NCI-H128 (cell line): ENCODE measurements around the gene NNAT.

Experiments used
- DNase-seq: peaks from one replicate; lab custom pipeline; 2025; ENCODE audit not compliant: unreplicated experiment; lab: John Stamatoyannopoulos, UW

Gene NNAT

GRCh38 chr20:37501940-37502339 lies 19.1 kb upstream of the NNAT start:
- no peak for DNase-seq

DNA sequence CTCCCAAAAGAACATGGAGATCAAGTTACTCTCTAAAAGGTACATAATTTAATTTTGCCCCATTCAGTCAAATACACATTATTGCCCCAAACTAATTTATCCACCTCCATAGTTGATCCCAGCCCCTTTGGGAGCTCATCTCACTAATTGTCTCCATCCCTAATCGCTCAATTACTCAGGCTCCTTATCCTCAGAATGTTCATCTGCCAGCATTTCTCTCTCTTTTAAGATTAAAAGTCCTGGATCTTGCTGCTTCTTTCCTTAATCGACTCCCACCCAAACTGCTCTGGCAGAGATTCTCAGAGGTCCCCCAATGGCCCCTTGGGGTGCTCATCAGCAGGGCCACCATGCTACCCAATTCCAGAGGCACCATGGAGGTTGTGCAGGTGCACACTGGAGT lies 18.4 kb upstream of the NNAT start:
- DNase-seq = no peak

GRCh38 chr20:37503256-37503927 lies 17.7 kb upstream of the NNAT start:
- no peak for DNase-seq

DNA sequence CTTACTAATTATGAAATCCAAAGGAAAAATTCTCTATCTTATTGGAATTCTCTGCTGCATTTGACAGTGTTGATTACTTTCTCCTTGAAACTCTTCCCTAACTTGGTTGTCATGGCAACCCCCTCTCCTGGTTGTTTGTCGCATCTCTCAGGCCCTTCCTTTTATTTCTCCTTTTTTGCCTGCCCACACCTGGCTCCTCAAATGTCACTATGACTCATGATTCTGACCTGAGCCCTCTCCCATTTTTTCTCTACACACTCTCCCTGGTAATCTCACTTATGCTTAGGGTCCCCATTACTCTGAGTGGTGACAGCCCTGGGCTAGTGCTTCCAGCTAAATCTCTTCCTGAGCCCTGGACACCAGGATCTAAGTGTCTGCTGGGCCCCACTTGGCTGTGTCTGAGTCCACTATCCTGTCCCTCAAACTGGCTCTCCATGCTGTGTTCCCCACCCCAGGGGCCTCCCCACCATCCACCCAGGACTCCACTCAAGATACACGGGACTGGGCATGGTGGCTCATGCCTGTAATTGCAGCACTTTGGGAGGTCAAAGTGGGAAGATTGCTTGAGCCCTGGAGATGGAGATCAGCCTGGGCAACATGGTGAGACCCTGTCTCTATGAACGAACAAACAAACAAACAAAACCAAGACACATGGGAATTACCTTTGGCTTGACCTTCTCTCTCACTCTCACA lies 16.5 kb upstream of the NNAT start:
- no peak for DNase-seq

DNA sequence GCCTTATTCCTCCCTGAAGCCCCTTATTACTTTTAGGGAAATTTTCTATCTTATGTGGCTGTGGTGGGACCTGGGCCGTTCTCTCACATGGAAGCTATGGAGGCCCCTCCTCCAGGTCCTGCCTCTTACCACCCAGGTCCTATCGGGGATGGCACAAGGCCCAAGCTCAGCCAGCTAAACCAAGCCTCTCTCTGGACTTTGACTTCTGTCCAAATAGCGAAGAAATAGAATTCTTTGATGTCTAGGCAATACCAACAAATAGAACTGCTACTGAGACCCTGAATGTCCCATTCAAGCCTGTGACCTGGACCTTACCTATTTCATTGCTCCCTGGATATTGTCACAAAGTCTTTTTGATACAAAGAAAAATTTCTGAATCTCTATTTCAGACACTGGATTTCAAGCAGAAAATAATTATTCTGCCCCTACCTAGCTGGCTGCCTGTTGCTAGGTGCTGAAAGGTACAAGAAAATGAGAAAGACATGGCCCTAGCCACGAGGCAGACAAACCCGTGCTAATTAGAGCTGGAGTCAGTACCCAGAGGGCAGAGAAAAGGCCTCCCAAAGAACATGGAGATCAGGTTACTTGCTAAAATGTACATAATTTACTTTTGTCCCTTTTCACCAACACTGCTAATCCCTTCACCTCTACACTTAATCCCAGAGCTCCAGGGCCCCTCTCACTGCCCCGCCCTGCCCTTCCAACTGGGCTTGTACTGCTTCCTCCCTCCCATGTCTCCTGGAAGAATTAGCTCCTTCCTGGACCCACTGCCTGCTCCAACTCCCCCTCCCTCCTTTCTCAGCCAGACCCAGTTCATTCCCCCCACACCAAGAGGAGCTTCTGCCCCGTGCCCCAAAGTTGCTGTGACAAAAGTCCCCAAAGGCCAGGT lies 15.5 kb upstream of the NNAT start:
- DNase-seq = no peak

GRCh38 chr20:37506152-37506725 lies 14.8 kb upstream of the NNAT start:
- DNase-seq = no peak

- no peak for DNase-seq
These were observed 10.8 kb upstream of the NNAT start for GRCh38 chr20:37510226-37510625.

DNA sequence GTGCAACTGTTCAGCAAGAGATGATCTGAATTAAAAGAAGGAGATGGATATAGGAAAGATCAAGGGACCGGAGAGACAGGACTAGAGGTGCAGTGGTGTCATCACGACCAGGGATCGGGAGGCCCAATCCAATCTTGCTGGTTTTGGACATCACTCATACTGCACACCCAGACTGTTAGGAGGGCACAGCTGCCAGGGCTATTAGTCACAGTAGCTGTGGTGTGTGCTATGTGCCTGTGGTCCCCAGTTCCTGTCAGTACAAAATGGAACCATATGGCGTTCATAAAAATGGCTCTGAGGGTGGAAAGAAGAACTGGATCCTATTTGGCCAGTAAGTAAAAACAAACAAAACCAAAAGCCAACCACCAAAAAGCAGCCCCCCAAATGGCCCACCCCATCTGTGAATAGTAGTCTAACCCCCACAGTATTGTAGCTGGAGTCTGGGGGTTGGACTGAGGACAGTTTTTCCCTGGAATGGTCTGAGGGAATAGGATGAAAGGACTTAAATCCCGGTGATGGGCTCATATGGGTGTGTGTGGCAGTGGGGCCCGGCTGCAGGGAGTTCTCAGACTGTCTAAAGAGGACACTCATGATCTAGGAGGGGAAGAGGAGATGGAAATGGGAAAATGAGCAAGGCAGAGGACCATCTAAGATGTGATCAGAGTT lies 9.3 kb upstream of the NNAT start:
- no peak for DNase-seq

- no peak for DNase-seq
These were observed 7.2 kb upstream of the NNAT start for GRCh38 chr20:37513779-37514359.

DNA sequence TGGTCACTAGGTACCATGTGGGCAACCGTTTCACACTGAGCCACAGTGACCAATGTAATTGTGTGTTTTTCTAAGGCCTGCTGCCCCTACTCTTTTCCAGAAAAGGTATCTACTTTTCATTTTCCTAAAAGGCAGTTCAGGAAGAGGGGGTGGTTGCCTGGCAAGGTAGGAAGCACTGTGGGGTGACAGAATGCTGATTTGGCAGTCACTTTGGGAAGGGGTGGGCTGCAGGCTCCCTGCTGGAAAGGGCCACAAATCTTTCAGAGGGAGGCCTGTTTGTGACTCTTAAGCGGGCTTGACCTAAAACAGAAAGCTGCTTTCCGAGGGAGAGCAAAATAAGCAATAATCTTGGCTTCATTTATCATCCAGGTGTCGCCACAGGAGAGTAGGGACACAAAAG lies 5.2 kb upstream of the NNAT start:
- DNase-seq = no peak

DNA sequence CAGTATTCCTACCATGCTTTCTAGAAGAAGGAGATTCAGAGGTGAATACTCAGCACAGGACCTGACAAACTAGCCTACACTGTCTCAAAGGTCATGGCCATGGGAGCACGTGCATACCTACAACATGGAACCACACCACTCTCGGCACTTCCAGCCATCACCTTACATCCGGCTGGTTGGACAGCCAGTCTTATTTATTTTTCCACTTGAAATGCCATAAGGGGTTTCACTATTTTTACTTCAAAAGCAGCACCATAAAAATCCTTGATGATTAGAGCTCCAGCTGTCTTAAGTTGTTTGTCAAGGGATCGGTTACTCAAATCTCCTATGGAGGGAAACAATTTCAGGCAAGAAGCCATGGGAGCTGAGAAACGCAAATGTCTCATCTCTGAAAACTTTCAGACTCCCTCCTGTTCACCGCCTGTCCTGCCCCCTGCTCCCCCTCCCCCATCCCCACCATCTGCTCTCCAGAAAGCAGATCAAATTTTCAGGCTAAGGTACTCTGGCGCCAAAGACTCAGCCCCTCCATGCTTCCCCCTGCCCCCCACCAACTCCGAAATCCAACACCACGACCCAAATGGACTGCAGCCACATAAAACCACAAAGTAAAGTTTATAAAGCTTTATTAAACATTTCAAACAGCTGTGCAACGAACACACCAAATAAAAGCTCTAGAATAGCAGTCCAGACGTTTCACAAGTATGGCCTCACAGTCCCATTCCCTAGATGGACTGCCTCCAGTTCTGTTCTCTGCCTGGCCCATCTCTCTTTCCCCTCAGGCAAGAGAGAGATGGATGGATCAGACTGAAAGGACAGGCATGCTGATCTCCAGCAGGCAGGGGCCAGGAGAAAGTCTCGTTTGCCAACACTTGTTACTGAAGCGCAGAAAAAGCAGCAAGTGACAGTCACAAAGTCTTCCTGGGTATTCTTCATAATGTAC lies 4.0 kb upstream of the NNAT start:
- no peak for DNase-seq

- no peak for DNase-seq
These were observed 3.0 kb upstream of the NNAT start for GRCh38 chr20:37518059-37518458.

GRCh38 chr20:37518606-37519507 lies 2.2 kb upstream of the NNAT start:
- peak; percentile 39 for DNase-seq

DNA sequence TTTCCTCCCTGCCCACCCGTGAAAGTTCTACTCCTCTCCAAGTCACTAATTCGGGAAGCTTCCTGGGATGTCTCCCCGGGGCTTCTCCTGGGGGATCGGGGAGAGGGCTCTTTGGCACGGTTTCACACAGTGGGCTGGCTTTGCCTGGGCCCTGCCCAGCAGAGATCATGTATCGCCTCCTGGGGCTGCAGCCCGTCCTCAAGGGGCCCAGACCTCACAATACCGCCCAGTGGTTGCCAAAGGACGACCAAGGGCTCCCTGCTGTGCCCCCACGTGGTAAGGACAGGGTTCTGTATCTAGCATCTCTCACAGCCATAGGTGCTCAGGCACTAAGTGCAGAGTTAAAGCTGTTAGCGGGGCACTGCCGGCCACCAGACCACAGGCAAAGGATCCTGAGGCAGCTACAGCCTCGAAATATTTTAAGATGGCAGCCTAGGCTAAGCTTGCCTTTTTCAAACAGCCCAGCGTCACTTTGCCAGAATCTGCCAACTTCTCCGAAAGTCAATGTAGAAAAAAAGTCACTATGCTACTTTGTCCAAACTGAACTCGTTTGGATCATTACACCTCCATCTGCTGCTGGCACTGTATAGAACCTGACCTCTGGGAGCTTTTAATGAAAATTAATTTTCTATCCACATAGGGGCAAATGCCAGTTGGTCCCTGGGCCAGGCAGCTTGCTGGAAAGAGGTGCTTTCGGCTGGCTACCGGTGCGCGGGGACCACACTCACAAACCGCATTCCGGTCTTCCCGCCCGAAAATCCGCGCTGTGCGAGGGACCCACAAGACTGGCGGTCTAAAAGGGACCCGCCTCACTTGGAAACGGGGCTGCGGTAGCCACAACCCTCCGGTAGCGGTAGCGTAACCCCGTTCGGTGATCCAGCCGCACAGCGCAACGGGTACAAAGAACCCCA lies 1.3 kb upstream of the NNAT start:
- DNase-seq = peak; percentile 48

DNA sequence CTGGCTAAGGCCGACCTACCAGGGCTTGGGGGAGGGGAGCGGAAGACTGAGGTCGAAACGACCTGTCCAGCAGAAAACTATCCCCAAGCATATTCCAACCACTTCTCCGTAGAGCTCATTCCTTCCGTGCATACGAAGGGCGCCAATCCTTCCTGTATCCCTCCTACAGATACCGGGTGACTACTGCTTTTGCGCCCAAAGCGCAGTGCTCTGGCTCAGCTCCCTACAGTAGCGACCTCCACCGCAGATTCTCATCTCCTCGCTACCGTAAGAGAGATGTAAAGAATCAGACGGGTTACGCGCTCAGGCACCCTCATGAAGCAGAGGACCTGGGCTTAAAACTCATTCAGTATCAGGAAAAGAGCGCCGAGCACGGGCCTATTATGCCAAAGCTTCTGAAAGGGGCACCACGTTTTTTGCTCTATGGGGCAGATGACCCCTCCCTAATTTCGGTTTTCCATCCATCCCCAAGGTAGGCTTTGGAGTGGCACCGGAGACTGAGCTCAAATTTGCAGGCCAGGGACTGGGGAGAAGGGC lies 563 bp upstream of the NNAT start:
- DNase-seq = no peak

DNA sequence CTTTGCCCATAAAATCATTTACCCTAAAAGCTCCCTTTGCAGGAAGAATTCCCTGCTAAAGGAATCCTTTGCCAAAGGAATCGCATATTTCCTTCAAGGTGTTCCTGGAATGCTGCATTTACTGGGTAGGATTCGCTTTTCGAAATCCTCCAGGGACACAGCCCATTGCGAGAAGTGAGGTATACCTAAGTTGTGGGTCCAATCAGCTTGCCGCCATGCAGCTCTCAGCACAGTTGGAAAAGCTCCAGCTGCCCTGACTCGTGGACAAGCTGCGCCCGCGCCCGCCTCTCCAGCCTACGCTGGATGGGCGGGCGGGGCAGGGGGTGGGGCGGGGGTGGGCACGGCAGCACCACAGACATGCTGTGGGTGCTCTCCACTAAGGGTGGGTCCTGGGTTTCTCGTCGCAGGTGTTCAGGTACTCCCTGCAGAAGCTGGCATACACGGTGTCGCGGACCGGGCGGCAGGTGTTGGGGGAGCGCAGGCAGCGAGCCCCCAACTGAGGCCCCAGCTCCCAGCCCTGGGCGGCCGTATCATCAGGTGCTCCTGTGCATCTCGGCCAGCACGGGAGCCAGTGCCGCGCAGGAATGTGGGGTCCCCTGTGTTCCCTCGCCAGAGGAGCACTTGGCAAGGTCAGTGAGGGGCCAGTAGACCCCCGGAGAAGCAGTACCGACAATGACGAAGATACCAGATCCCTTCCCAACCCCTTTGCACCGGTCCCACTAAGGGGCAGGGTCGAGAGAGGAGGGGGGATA lies 1.4 kb downstream of the NNAT start:
- DNase-seq = peak; percentile 87

DNA sequence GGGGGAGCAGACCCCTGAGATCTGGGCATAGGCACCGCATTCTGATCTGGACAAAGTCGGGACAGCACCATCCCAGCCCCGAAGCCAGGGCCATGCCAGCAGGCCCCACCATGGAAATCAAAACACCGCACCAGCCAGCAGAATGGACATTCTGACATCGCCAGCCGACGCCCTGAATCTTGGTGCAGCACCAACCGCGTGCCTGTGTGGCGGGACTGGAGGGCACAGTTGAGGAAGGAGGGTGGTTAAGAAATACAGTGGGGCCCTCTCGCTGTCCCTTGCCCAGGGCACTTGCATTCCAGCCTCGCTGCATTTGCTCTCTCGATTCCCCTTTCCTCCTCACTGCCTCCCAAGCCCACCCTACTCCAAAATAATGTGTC lies 2.0 kb downstream of the NNAT start:
- DNase-seq = no peak
